Measurements from ENCODE around the gene NEURL1B.

GRCh38 chr5:172664018-172664417, 23.0 kb downstream of the NEURL1B start:
- TF ChIP-seq CTCF (IDR thresholded peaks at IDR 0.05) (no peak), EP300 (IDR thresholded peaks at IDR 0.05) (no peak), POLR2A (IDR thresholded peaks at IDR 0.05) (no peak), POLR2AphosphoS5 (IDR thresholded peaks at IDR 0.05) (no peak)

All from gastroesophageal sphincter (tissue), 3 donors.